ENCODE measurements around the gene CPAMD8.
"Not testable (repeated sequence)": the region's sequence is repeated elsewhere in the genome, so short reads cannot be mapped to it uniquely, and the experiment has no call there.

The CPAMD8 gene

GRCh38 chr19:16891696-16892382 lies 134.8 kb downstream of the CPAMD8 start:
- FAIRE-seq: no peak

DNA sequence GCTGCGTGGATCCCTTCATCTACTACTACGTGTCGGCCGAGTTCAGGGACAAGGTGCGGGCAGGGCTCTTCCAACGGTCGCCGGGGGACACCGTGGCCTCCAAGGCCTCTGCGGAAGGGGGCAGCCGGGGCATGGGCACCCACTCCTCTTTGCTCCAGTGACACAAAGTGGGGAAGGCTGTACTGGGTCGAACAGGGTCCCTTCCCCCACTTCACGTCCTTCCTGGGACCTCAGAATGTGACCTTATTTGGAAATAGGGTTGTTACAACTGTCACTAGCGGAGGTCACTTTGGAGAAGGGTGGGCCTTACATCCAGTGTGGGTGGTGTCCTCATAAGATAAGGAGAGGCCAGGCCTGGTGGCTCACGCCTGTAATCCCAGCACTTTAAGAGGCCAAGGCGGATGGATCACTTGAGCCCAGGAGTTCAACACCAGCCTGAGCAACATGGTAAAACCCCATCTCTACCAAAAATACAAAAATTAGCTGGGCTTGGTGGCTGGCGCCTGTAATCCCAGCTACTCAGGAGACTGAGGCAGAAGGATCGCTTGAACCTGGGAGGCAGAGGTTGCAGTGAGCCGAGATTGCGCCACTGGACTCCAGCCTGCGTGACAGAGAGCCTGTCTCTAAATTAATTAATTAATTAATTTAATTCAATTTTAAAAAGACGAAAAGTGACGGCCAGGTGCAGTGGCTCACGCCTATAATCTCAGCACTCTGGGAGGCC lies 136.0 kb downstream of the CPAMD8 start:
- FAIRE-seq: no peak

- no peak for FAIRE-seq
These were observed 136.6 kb downstream of the CPAMD8 start for GRCh38 chr19:16889883-16890460.

DNA sequence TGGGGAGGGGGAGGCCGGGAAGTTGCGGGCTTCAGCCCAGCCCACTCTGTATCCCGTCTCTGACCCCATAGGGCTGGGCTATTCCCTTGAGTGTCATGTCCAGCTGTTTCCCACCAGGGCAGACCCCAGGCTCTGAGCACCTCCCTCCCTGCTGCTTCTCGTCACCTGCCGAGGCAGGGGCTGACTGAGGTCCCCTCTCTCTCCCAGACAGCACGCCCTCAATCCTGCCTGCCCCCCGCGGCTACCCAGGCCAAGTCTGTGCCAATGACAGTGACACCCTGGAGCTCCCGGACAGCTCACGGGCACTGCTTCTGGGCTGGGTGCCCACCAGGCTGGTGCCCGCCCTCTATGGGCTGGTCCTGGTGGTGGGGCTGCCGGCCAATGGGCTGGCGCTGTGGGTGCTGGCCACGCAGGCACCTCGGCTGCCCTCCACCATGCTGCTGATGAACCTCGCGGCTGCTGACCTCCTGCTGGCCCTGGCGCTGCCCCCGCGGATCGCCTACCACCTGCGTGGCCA lies 137.2 kb downstream of the CPAMD8 start:
- FAIRE-seq: no peak

DNA sequence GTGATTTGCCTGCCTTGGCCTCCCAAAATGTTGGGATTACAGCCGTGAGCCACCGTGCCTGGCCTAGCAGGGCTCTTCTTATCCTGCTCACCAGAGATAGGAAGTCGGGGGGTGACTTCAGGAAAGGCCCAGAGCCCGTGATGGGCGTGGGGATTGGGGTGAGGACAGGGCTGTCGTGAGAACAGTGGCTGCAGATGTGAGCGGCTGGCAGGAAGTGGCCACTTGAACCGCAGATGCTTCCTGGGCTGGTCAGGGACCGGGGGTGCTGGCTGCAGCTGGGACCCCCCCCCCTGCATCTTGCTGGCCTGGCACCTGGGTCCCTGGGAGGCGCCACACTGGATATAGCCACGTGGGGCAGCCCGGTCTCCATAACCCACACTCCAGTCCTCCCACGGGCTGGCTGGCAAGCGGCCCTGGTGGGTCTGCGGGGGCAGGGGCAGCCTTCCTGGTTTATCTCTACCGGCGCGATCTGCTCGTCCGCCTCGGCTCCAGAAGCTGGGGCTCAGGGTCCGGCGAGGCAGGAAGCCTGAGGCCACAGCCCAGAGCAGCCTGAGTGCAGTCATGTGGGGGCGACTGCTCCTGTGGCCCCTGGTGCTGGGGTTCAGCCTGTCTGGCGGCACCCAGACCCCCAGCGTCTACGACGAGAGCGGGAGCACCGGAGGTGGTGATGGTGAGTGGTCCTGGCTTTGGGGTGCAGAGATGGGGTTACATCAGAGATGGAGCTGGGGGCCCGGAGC lies 137.8 kb downstream of the CPAMD8 start, which contains the start of gene F2RL3:
Gene F2RL3 (plus strand): TSS at position 371 of the 737 bp plus-strand sequence. CDS start 191 bp downstream, at position 562.
- no peak for FAIRE-seq

GRCh38 chr19:16887353-16888265 lies 139.0 kb downstream of the CPAMD8 start:
- FAIRE-seq: no peak

GRCh38 chr19:16886305-16886880 lies 140.2 kb downstream of the CPAMD8 start:
- FAIRE-seq: no peak

GRCh38 chr19:16885166-16885565 lies 141.4 kb downstream of the CPAMD8 start:
- FAIRE-seq: no peak

GRCh38 chr19:16883522-16883921 lies 143.1 kb downstream of the CPAMD8 start:
- no peak for FAIRE-seq

GRCh38 chr19:16882146-16882545 lies 144.5 kb downstream of the CPAMD8 start:
- FAIRE-seq: no peak

GRCh38 chr19:16880884-16881554 lies 145.6 kb downstream of the CPAMD8 start:
- no peak for FAIRE-seq

DNA sequence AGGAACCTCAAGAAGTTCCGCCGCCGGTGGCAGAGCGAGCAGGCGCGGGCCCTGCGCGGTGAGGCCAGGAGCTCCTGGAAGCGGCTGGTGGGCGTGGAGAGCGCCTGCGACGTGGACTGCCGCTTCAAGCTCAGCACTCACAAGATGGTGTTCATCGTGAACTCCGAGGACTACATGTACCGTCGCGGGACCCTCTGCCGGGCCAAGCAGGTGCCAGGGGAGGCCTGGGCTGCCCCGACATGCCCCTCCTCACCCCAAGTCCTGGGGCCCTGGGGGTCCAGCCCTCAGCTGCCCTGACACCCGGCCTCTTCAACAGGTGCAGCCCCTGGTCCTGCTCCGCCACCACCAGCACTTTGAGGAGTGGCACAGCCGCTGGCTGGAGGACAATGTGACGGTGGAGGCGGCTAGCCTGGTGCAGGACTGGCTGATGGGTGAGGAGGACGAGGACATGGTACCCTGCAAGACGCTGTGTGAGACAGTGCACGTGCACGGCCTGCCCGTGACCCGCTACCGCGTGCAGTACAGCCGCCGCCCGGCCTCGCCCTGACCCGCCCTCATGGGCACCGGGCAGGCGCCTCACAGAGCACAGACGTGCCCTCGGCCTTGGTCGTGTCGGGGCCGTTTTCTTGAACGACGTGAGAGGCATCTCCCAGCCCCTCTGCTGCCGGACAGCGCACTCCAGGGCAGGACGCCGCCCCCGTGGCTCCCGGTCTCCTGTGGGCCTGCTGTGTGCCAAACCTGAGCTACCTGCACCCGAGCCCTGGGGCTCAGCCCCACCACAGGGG lies 148.2 kb downstream of the CPAMD8 start:
- FAIRE-seq: no peak

DNA sequence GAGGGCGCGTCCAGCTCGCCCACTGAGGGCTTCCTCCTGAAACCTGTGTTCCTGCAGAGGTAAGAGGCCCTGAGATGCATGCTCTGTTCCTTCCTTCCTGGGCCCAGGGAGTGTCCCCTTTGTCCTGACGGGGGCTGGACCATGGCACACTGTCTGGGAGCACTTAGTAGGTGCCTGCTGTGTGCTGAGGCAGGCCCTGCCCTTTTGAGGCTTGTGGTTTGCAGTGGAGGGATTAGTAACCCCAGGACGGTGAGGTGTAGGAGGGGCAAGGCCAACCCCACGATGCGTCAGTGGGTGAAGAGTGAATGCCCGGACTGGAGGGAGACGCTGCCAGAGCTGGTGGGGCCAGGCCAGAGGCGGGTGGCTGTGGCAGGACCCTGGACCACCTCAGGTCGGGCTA lies 149.0 kb downstream of the CPAMD8 start:
- FAIRE-seq: no peak

GRCh38 chr19:16876904-16877361 lies 149.7 kb downstream of the CPAMD8 start:
- FAIRE-seq: no peak

DNA sequence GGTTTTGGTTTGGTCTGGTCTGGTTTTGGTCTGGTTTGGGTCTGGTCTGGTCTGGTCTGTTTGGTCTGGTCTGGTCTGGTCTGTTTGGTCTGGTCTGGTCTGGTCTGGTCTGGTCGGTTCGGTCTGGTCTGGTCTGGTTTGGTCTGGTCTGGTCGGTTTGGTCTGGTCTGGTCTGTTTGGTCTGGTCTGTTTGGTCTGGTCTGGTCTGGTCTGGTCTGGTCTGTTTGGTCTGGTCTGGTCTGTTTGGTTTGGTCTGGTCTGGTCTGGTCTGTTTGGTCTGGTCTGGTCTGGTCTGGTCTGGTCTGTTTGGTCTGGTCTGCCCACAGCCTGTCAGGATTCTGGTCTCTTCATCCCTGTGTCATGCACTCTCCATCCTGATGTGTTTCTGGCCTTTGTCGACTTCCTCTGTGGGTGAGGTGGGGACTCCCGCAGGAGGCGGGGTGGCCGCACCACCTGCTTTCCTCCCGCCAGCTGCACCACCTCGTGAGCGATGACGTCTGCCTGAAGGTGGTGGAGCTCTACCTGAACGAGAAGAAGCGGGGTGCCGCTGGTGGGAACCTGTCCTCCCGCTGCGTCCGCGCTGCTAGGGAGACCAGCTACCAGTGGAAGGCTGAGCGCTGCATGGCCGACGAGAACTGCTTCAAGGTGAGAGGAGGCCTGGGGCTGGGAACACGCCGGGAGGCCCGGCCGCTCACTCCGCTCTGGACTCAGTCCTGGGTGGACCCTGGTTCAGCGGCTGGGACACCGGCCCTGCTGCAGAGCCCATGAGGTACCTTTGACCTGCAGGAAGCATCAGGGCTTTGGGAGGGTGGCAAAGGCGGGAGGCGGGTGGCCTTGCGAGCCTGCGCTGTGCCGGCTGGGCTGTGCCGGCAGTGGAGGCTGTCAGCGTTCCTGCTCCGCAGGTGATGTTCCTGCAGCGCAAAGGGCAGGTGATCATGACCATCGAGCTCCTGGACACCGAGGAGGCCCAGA lies 150.7 kb downstream of the CPAMD8 start:
- FAIRE-seq: no peak

DNA sequence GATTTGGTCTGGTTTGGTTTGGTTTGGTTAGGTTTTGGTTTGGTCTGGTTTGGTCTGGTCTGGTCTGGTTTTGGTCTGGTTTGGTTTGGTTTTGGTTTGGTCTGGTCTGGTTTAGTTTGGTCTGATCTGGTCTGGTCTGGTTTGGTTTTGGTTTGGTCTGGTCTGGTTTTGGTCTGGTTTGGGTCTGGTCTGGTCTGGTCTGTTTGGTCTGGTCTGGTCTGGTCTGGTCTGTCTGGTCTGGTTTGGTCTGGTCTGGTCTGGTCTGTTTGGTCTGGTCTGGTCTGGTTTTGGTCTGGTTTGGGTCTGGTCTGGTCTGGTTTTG lies 151.7 kb downstream of the CPAMD8 start:
- not testable (repeated sequence) for FAIRE-seq

GRCh38 chr19:16874250-16874977 lies 152.2 kb downstream of the CPAMD8 start:
- no peak for FAIRE-seq

- FAIRE-seq: no peak
These were observed 153.0 kb downstream of the CPAMD8 start for GRCh38 chr19:16873594-16873993.
